ENCODE measurements around the gene C2orf76.
"Not testable (repeated sequence)": the region's sequence is repeated elsewhere in the genome, so short reads cannot be mapped to it uniquely, and the experiment has no call there.

The C2orf76 gene

DNA sequence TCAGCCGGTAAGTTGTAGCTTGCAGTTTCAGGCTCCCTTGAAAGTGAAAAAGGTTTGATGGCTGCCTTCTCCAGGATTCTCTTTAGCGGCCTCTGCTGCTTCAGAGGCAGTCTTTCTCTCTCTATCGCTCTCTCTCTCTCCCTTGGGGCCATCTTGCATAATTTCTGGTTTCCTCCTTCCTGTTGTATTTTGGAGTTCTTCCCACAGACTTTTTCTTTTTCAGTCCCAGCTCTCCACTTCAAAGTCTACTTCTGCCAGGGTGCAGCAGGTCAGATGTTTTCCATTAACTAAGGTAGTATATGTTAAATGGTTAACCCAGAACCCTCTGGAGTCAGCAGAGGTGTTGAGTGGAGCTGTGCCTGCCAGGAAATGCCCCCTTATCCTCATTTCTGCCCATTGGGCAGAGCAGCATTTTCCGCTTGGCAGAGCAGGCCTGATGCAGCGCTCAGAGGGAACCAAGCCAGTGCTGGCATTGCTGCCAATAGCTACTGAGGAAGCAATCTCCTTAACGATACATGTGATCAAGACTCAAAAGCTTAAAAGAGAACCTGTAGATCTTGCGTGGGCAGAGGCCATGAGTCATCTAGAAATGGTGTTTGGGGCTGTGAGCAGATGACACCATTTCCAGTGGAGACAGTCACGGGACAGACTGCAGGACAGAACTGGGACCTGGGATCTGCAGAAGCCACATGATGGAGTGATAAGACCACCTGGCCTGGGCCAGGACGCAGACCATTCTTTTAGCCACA is 20.9 kb upstream of the C2orf76 start:
- H3K27ac Mint-ChIP-seq, result peak overlapping the region; percentile 57
- ATAC-seq, result peak; percentile 88
- H3K9me3 Mint-ChIP-seq, result no peaks in the 10 kb centered on the region
- no peaks in the 10 kb centered on the region for H3K36me3 Mint-ChIP-seq
- peaks cover 9% of the 10 kb centered on the region for H3K4me1 Mint-ChIP-seq
- H3K4me3 Mint-ChIP-seq, result peak overlapping the region; percentile 8
- peaks cover 16% of the 10 kb centered on the region for H3K27me3 Mint-ChIP-seq

DNA sequence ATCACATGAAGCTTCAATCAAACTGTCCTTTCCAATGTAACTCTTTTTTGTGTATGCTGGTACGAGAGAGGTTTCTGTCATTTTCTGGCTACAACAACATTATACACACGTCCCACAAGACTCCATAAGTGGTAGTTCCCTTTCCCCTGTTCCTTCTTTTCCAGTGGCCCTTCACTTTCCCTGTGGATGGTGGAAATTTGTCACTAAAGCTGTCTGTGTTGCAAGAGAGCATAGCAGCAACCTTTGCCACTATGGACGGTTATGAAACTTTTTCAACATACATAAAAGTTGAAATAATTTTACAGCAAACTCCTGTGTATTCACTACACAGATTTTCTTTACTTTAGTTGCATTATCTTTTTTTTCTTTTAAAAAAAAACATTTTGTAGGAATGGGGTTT is 18.8 kb upstream of the C2orf76 start:
- Mint-ChIP-seq H3K9me3 (no peaks in the 10 kb centered on the region), H3K27ac (no peak overlapping the region), H3K36me3 (no peaks in the 10 kb centered on the region), H3K4me3 (no peak overlapping the region), H3K27me3 (peaks cover 16% of the 10 kb centered on the region), H3K4me1 (peaks cover 9% of the 10 kb centered on the region)
- ATAC-seq, result no peak

DNA sequence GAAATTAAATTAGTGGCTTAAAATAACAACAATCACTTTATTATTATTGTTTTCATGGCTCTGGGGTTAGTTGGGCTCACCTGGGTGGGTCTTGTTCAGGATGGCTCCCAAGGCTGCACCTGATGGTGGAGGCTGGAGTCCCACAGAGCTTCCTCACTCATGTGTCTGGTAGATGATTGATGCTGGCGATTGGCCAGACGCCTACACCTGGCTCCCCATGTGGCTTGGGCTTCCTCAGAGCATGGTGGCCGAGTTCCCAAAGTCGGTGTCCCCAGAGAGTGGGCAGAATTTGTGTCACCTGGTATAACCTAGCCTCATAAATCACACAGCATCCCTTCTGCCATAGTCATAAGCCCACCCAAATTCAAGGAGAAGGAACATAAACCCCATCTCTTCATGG is 18.3 kb upstream of the C2orf76 start:
- ATAC-seq, result no peak
- H3K27me3 Mint-ChIP-seq, result peaks cover 16% of the 10 kb centered on the region

DNA sequence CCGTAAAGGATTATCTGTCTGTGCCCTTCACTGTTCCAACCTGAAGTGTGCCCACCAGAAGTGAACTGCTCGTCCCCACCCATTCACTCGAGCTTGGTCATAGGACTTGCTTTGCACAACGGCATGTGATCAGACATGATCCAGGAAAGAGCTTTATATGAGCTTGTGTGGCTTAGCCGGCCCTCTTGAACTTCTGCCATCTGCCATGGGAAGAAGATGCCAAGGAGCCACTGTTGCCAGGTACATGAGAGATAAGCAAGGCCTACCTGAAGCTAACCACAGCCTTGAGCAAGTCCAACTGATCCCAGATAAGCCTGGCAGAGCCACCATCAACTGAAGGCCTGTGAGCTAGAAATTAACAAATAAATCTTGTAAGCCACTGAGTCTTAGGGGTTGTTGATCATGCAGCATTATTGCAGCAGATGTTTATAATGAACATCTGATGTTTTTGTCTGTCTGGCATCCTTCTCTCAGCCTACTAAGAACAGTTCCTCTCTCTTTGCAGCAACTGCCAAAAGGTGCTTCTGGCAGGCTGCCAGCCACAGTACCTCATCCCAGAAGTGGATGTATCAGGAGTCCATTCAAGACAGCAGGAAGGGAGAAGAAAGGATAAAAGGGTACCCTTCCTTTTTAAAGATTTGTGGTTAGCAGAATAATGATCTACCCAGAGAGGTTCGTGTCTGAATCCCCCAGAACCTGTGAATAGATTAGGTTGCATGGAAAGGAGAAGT is 16.9 kb upstream of the C2orf76 start:
- Mint-ChIP-seq H3K27me3 (peaks cover 16% of the 10 kb centered on the region), H3K4me1 (peaks cover 9% of the 10 kb centered on the region), H3K36me3 (no peaks in the 10 kb centered on the region), H3K27ac (no peak overlapping the region), H3K4me3 (no peak overlapping the region), H3K9me3 (no peaks in the 10 kb centered on the region)
- ATAC-seq, result no peak

More for the DNA sequence above, 18.3 kb upstream of the C2orf76 start:
- H3K4me1 Mint-ChIP-seq, result peaks cover 9% of the 10 kb centered on the region
- no peaks in the 10 kb centered on the region for H3K36me3 Mint-ChIP-seq
- no peak overlapping the region for H3K4me3 Mint-ChIP-seq
- no peak overlapping the region for H3K27ac Mint-ChIP-seq
- H3K9me3 Mint-ChIP-seq, result no peaks in the 10 kb centered on the region

DNA sequence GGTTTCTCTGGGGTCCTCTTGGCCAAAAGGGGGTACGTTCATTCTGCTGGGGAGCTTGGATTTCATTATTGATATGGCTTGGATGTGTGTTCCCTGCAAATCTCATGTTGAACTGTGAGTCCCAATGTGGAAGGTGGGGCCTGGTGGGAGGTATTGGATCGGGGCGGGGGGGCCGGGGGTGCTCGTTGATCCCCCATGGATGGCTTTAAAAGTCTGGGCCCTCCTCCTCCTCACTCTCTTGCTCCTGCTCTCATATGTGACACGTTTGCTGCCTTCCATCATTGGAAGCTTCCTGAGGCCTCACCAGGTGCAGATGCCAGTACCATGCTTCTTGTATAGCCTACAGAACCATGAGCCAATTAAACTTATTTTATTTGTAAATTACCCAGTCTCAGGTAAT is 11.9 kb upstream of the C2orf76 start:
- Mint-ChIP-seq H3K9me3 (peaks cover 5% of the 10 kb centered on the region), H3K4me3 (no peak overlapping the region), H3K36me3 (peaks cover 17% of the 10 kb centered on the region), H3K27ac (no peak overlapping the region), H3K27me3 (no peaks in the 10 kb centered on the region), H3K4me1 (no peaks in the 10 kb centered on the region)
- ATAC-seq, result no peak

DNA sequence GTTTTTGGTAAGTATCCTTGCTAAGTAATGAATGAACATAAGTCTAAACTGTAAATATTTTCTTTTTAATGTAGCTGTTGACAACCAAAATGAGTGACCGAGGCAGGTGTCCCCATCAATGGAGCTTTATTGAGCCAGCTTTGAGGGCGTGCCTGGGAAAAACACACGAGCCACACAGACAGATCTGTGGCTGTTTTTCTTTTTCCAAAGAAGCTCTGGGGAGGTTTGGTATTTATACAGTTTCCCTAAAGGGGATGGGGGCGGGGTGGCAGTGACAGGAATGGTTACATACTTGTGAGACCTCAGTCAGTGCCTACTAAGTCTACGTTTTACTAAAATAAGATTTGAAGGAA is 11.3 kb upstream of the C2orf76 start:
- Mint-ChIP-seq H3K36me3 (peaks cover 23% of the 10 kb centered on the region), H3K27me3 (no peaks in the 10 kb centered on the region), H3K9me3 (peaks cover 5% of the 10 kb centered on the region), H3K4me1 (no peaks in the 10 kb centered on the region), H3K27ac (no peak overlapping the region), H3K4me3 (no peak overlapping the region)
- no peak for ATAC-seq

DNA sequence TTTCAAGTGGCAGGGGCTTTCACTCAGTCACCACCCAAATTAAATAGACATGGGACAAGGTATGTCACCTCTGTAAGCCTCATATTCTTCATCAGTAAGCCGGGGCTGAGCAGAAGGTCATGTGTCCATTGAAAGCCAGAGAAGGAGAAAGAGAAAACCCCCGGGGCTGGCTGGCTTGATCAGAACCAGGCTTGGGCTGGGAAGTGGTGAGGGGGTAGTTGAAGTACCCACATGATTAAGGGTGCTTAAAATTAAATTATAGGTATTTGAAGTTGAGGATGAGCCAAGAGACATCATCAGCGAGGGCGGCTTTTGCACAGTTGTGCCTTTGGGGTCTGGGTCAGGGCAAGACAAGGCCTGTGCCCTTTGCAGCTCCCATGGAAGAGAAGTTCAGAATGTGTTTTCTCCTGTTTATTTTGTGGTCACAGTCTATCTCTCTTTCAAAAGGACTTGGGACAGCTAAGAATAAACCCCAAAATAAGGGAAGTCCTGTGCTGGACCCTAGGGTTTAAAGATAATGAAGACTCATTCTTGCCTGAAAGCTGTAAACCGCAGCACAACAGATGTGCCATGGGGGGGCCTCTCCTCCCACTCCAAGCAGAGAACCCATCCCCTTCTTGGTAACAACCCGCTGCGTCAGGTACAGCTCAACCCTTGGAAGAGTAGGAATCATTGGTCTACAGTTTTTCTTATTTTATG is 10.8 kb upstream of the C2orf76 start:
- H3K36me3 Mint-ChIP-seq, result peaks cover 28% of the 10 kb centered on the region
- H3K27ac Mint-ChIP-seq, result no peak overlapping the region
- H3K4me3 Mint-ChIP-seq, result no peak overlapping the region
- peak; percentile 27 for ATAC-seq
- peaks cover 8% of the 10 kb centered on the region for H3K9me3 Mint-ChIP-seq
- no peaks in the 10 kb centered on the region for H3K27me3 Mint-ChIP-seq
- H3K4me1 Mint-ChIP-seq, result no peaks in the 10 kb centered on the region

DNA sequence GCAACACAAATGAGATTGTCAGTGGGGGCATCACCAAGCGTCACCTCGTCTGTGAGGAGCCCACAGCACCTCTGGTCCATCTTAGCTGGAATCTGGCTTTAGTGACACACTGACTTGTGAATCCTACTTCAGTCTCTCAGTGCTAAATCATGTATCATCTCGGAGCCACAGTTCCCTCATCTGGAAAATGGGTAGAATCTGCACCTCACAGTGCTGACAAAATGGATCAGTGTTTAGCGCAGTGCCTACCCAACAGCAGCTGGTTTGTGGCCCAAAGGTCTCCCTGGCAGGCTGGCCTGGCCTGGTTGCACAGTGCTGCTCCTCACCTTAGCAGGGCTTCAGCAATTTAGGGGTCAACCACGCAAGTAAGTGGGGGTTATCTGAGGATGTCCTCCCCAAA is 10.2 kb upstream of the C2orf76 start:
- Mint-ChIP-seq H3K27me3 (no peaks in the 10 kb centered on the region), H3K27ac (no peak overlapping the region), H3K9me3 (peaks cover 8% of the 10 kb centered on the region), H3K4me1 (no peaks in the 10 kb centered on the region), H3K36me3 (peaks cover 35% of the 10 kb centered on the region), H3K4me3 (no peak overlapping the region)
- ATAC-seq, result no peak

DNA sequence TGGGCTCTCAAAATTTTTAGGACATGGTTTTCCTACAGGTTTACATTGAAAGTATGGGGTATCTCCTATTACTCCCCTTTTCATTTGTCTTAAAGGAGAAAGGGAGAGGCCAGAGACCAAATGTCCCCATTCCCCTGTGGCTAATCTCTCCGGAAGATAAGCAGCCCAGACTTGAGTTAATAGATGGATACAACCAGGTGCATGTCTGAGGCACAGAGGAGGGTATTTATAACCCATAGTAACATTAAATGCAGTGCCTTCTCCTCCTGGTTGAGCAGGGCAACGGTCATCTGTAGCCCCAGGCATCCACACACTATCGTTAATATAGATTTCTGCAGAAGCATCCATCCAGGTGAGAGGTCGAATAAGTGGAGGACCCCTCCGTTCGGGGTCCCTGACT is 9.8 kb upstream of the C2orf76 start:
- not testable (repeated sequence) for H3K9me3 Mint-ChIP-seq, H3K4me3 Mint-ChIP-seq, H3K27me3 Mint-ChIP-seq, ATAC-seq, H3K4me1 Mint-ChIP-seq, H3K27ac Mint-ChIP-seq
- H3K36me3 Mint-ChIP-seq, result peaks cover 39% of the 10 kb centered on the region

DNA sequence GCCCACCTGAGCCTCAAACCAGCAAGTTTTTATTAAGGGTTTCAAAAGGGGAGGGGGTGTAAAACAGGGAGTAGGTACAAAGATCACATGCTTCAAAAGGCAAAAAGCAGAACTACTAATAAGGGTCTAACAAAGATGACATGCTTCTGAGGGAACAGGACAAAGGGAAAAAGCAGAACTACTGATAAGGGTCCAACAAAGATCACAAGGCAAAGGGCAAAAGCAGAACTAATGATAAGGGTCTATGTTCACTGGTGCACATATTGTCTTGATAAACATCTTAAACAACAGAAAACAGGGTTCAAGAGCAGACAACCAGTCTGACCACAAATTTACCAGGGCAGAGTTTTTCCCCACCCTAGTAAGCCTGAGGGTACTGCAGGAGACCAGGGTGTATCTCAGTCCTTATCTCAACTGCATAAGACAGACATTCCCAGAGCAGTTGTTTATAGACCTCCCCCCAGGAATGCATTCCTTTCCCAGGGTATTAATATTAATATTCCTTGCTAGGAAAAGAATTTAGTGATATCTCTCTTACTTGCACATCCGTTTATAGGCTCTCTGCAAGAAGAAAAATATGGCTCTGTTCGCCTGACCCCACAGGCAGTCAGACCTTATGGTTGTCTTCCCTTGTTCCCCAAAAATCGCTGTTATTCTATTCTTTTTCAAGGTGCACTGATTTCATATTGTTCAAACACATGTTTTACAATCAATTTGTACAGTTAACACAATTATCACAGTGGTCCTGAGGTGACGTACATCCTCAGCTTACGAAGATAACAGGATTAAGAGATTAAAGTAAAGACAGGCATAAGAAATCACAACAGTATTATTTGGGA is 7.5 kb upstream of the C2orf76 start:
- not testable (repeated sequence) for ATAC-seq, H3K27ac Mint-ChIP-seq, H3K27me3 Mint-ChIP-seq, H3K4me3 Mint-ChIP-seq, H3K4me1 Mint-ChIP-seq, H3K9me3 Mint-ChIP-seq
- peaks cover 58% of the 10 kb centered on the region for H3K36me3 Mint-ChIP-seq

DNA sequence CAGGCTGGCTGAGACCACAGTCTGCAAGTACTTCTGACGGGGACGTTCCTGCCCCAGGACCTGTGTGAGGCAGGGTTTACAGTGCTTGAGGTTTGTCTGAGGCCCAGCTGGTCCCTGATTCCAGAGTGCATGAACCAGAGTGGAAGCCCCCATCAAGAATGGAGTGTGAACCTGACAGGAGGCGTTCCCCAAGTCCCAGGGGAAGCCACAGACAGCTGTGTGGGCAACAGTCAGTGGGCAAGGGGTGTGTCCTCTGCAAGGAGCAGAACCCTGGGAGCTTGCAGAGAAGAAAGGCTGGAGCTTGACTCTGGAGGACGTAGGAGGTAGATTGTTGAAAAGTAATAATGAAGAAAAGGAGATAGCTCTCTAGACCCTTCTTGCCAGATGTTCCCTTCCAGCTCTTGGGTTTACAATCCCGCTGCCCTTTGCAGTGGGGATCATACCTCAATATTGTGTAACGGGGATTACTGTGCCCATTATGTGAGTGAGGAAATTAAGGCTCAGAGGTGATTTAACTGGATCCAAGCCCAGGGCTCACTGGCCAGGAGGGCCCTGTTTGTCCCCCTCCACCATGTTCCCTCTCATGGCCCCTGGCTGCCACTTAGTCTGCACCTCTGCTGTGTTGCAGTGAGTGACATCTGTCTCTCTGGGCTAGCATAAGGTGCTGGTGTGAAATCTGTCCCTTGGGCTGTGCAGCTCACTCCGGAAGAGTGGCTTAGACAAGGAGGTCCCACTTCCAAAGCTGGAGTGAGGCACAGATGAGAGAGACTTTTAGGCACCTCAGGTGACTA is 6.3 kb upstream of the C2orf76 start:
- H3K4me1 Mint-ChIP-seq, result peaks cover 10% of the 10 kb centered on the region

DNA sequence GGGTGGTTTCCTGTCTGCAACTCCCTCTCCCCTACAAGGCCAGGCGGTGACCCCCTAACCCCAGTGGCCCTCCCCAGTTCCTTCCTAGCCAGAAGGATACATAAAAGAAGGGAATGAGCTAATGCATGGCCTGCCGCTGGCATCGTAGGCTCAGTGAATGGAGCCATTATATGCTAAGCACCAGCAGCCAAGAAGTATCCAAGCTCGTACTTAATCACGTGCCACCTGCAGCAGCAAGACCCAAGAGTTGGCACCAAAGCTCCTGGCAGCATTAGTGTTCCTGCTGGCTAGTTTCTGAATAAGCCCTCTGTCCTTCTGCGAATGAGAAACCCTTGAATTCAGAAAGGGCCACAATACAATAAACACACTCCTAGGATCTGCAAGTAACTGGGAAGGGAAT is 4.5 kb upstream of the C2orf76 start:
- Mint-ChIP-seq H3K27me3 (no peaks in the 10 kb centered on the region), H3K4me1 (peaks cover 22% of the 10 kb centered on the region), H3K36me3 (peaks cover 69% of the 10 kb centered on the region), H3K4me3 (no peak overlapping the region), H3K9me3 (peaks cover 8% of the 10 kb centered on the region), H3K27ac (no peak overlapping the region)
- ATAC-seq, result no peak

More for the DNA sequence above, 6.3 kb upstream of the C2orf76 start:
- H3K27ac Mint-ChIP-seq, result no peak overlapping the region
- no peak overlapping the region for H3K4me3 Mint-ChIP-seq
- no peak for ATAC-seq
- no peaks in the 10 kb centered on the region for H3K27me3 Mint-ChIP-seq
- peaks cover 65% of the 10 kb centered on the region for H3K36me3 Mint-ChIP-seq
- peaks cover 8% of the 10 kb centered on the region for H3K9me3 Mint-ChIP-seq

DNA sequence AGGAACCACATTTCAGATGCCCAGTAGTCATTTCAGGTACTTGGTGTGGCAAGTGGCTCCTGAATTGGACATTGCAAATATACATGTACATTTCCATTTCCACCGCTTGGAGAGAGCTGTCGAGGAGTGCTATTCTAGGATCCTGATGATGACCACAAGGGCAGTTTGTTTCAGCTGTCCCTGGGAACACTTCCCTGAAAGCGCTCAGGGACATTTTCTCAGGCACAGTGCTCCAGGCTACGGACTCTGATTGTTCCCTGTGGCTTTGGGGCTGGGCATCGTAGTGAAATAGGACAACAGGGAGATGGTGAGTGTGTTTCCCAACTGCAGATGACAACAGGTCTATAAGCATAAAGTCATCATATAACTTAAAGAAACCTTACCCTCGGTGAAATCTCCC is 3.2 kb upstream of the C2orf76 start:
- H3K4me3 Mint-ChIP-seq, result no peak overlapping the region
- H3K4me1 Mint-ChIP-seq, result peaks cover 35% of the 10 kb centered on the region
- H3K27me3 Mint-ChIP-seq, result no peaks in the 10 kb centered on the region
- no peak overlapping the region for H3K27ac Mint-ChIP-seq
- ATAC-seq, result no peak
- peaks cover 8% of the 10 kb centered on the region for H3K9me3 Mint-ChIP-seq
- peaks cover 65% of the 10 kb centered on the region for H3K36me3 Mint-ChIP-seq

DNA sequence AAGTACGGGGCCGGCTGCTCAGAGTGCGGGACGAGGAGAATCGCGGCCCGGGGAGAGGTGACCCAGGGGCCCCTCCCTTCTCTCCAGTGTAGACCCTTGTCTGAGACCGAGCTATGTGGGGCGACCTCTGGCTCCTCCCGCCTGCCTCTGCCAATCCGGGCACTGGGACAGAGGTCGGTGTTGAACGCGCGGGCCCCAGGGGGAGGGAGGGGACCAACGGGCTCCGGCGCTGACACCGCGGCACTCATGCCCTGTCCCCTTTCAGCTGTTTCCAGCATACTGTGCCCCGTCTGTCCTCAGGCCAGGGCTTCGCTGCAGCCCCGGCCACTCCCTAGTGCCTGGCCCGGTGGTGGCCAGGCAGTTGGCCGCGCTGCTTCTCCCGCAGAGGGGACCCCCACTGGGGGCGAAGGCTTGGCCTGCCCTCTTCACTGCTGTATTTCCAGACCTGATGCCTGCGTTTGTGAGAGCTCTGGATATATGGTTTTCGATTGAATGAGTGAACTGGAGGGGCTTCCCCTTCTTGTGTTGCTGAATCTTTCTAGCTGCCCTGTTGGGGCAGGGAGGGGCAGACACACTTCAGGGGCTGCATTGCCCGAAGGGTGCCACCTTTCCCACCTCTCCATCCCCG is 952 bp upstream of the C2orf76 start:
- Mint-ChIP-seq H3K4me1 (peaks cover 49% of the 10 kb centered on the region), H3K9me3 (no peaks in the 10 kb centered on the region), H3K27ac (peak overlapping the region; percentile 99), H3K36me3 (peaks cover 49% of the 10 kb centered on the region), H3K4me3 (peak overlapping the region; percentile 100), H3K27me3 (no peaks in the 10 kb centered on the region)
- ATAC-seq, result peak; percentile 66

Measured in stimulated activated memory B cell treated with anti-CD40 and anti-IgM and Interleukin-4, amounts not matched to agents 10 μg/mL and 1 μg/mL and 100 μg/mL, for 72 hours (primary cell).